HG02973 (cell line): Measurements from ENCODE around the gene CLUH.

Source experiments
- ATAC-seq: cut with Tn5 transposase; IDR thresholded peaks from one replicate; pipeline ENCODE4 v1.9.1; 2021; ENCODE audit warnings: moderate library complexity; ENCODE audit not compliant: unreplicated experiment

Gene CLUH

DNA sequence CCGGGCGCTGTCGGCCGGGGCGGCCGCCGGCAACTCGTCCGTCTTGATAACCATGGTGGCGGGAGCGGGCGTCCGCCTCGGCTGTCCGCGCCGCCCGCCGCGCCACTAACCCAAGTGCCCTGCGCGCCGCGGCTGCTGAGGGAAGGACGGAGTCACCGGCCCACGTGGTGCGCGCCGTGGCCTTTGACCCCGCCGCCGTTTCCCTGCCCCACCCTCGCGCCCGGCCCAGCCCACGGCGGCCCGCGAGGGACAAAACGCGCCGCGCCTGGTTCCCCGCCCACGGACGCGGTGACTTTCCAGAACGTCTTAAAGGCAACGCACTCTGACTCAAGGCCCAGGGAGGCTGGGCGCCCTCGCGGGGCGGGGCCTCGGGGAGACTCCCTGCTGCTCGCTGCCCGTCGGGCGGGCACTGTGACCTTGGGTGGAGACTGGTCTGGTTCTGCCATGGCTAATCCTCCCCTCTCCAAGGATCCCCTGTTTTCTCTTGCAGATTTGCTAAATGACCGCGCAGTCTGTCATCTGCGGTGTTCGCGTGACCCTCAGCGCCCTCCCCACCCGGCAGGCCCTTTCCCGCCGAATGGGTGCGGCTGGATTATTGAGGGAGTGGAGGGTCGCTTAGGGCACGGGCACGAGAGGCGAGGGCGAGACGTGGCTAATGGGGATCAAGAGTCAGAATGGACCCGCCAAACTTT lies at the start of gene CLUH:
Gene CLUH (minus strand): TSS at position 157 of the 692 bp plus-strand sequence. CDS start 103 bp downstream, at position 54.
- peak; percentile 56 for ATAC-seq

DNA sequence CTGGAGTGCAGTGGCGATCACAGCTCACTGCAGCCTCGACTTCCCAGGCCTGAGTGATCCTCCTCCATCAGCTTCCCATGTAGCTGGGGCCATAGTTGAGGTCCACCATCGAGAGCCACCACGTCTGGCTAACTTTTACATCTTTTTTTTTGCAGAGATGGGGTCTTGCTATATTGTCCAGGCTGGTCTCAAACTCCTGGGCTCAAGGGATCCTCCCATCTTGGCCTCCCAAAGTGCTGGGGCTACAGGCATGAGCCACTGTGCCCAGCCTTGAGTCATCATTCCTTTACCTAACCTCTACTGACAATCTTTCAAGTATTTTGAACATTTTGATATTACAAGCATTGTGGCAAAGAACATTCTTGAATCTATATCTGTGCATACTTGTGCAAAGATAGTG lies 47.3 kb upstream of the CLUH start:
- ATAC-seq, result no peak

DNA sequence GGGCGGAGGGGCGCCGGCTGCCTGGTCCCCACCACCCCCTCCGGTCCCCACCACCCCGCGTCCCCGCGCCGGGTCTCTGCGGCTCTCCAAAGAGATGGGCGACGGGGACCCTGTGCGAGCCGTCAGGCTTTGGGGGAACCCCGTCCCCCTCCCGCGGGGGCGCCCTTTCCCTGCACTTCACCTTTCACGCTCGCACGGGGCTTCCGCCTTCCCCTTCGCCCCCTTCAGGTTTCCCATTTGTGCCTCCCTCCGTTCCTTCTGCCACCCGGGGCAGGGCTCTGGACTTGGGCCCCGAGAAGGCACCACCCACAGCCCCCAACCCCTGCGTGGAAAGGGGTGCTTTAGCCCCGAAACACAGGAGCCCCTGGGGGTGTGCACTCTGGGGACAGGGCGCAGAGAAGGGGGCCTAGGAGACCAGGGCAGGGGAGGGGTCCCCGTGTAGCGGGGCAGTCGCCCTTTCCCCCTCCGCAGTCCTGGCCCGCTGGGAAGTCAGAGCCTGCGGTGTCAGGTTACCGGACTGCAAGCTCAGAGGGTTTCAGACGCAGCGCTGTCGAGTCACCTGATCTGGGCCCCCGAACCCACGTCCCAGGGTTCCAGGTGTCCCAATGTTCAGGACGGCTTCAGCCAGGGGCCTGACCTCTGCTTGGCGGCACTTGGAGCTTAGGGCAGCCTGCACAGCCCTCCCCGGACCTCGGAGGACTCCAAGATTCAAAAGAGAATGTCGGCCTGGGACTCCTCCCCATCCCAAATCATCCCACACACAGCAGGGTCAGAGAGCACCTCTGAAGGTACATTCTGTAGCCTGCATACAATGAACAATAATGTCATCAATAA lies 44.5 kb upstream of the CLUH start:
- no peak for ATAC-seq

DNA sequence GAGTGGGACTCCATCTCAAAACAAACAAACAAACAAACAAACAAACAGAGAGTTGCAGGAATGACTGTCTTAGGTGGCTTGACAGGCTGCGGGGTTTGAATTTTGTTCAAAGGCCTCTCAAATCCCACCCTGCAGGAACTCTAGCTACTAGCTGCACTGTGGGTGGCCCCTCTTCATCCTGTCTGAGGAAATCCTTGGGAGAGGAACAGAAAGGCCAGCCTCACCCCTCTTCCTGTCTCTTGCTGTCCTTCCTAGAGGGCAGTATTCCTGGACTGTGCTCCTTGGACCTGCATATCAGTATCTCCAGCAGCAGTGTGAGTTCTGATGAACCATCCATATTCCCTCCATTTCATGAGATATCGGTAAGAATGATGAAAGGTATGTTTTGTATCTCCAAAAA lies 39.9 kb upstream of the CLUH start:
- no peak for ATAC-seq

GRCh38 chr17:2750721-2751120 lies 39.2 kb upstream of the CLUH start:
- no peak for ATAC-seq

DNA sequence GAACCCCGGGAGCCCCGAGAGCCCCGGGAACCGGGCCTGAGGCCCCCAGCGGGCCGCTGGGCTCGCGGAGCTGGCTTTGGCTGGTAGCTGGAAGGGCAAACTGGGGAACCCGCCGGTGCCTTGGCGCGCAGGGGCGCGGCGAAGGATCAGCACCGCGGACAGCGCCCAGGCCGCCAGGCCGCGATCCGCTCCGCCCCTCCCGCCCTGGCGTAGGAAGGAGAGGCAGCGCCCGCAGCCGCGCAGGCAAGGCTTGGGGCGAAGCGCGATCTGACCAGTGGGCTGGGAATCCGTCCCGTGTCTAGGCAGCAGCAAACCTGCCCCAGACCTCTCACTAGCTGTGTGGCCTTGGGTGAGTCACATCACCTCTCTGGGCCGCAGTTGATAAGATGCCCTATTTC lies 38.2 kb upstream of the CLUH start:
- ATAC-seq, result no peak

GRCh38 chr17:2749058-2749783 lies 37.7 kb upstream of the CLUH start, which contains the start of gene CCDC92B:
Gene CCDC92B, minus strand, starts transcription at chr17:2749652. Its CDS starts 14,507 bp downstream, at chr17:2735145.
- no peak for ATAC-seq

GRCh38 chr17:2745317-2746037 lies 33.9 kb upstream of the CLUH start:
- no peak for ATAC-seq

DNA sequence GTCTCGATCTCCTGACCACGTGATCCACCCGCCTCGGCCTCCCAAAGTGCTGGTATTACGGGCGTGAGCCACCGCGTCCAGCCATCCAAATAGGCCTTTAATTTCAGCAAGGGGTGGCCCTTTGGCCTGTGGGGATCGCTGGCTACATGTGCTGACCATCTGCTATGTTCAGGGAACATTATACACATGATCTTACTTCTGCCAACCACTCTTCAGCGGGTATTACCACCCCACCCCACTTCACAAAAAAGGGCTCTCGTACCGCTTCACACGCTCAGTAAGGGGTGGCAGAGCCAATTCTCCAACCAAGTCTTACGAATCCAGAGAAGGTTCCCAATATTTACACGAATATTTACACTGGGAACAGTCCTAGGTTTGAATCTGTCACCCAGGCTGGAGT lies 26.1 kb upstream of the CLUH start:
- no peak for ATAC-seq

- ATAC-seq, result no peak
Observed at GRCh38 chr17:2736956-2737355, 25.4 kb upstream of the CLUH start.

DNA sequence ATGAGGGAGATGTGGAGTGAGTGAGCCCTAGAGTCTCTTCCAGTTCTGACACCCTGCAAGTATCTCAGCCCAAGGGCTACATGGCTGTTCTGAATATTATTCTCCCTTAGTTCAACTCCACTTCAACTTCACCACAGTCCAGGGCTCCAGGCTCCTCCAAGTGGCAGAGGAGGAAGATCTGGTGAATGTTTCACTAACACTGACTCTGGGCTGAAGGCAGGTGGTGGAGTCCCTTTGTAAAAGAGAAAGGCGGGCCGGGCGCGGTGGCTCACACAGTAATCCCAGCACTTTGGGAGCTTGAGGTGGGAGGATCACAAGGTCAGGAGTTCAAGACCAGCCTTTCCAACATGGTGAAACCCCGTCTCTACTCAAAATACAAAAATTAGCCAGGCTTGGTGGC lies 24.3 kb upstream of the CLUH start:
- no peak for ATAC-seq

DNA sequence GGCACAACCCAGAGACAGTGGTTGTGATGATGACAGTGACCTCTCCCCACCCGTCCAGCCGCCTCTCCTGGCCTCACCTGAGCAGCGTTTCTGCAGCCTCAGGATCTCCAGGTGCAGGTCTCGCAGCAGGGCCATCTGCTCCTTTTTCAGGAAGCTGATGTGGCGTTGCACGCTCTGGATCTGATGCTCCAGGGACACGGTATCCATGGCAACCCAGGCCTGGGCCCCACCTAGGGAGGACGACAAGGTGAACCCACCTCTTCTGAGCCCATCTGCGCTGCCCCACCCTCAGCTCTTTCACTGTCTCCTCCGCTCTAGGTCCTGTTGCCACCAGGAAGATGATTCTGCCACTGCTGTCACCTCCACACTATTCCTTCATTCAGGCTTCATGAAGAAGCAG lies 23.4 kb upstream of the CLUH start:
- no peak for ATAC-seq

- no peak for ATAC-seq
Observed at GRCh38 chr17:2731807-2732206, 20.2 kb upstream of the CLUH start.

DNA sequence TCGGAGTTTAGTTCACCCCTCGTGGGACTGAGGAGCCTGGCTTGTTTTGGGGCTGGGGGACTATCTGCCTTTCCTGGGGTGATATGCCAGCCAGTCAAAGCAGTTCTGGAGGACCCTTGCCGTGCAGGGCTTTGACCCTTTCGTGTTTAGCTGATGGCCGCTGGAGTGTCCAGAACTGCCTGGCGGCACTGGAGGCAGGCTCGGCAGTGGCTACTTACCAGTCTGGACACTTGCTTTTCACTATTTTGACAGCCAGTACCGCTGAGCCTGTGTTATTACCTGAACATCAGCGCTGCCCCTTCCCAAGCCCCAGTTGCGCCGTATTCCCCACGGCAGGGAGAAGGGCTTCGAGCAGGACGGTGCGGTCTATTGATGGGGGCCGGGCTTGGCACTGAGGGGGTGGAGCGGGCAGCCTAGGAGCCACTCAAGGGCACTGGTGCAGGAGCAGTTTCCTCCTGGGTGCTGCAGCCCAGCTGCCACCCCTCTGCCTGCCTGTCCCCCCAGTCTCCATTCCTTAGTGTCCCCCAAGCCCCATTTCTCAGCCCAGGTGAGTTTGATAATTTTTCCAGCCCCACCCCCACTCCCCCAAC lies 19.3 kb upstream of the CLUH start:
- ATAC-seq, result no peak

DNA sequence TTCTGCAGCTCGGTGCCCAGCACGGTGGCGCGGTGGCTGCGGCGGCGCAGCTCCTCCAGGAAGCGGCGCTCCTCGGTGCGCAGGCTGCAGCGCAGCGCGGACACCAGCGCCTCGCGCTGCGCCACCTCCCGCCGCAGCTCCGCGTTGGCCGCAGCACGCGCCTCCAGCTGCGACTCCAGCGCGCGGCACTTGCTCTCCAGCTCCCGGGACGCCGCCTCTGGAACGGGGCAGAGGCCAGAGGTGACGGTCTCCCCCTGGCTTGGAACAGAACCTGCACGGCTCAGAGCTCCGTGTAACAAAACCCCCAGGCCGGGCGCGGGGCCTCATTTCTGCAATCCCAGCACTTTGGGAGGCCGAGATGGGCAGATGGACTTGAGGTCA lies 13.2 kb upstream of the CLUH start:
- ATAC-seq, result no peak

DNA sequence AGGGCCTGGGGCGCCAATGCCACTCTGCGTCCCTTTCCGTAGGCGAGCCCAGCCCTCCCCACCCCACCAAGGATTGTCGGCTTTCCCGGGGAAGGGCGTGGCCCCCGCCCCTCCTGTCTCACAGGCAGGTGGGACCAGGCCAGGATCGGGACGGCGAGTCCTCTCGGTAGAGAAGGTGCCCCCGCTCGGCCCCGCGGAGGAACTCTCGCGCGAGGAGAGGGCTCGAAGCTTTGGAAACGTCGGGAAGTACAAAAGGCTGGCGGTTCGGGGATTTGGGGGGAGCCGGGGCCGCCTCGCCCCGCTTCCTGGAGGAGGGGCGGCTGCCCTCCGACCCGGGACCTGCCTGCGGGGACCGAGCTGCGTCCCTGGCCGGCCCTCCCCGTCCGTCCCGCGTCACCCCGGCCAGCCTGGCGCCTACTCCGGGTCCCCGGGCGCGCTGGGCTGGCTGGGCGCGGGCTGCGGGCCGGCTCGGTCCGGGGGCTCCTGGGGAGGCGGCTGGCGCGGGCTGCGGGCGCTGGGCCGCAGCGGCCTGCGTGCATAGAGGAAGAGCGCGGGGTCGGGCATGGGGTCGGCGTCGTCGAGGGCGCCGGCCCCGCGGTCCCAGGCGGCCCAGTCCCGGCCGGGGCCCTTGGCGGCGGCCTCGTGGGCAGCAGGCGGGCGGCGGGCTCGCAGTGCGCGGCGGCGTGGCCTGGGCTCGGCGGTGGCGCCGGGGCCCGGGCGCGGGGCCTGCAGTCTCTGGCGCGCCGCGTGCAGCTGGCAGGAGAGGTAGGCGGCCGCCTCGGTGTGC lies 12.6 kb upstream of the CLUH start:
- ATAC-seq, result no peak

GRCh38 chr17:2723505-2723996 lies 12.0 kb upstream of the CLUH start:
- no peak for ATAC-seq

DNA sequence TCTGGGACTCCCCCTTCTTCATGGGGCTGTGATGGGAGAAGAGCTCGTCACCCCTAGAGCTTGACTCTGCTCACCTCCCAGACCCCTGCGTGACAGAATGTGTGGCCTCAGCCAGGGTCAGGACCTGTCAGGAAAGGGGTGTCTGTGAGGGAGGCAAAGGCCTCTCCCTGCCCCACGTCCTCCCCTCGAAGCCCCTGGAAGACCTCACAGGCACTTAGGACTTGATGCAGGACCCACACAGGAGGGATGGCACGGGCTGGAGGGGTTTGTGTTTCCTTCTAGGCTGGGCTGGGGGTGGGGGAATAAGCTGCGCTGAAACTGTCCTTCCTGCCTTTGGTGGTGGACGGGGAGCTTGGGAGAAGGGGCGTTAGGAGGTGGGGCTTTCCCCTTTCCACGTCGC lies 11.0 kb upstream of the CLUH start:
- ATAC-seq, result no peak

DNA sequence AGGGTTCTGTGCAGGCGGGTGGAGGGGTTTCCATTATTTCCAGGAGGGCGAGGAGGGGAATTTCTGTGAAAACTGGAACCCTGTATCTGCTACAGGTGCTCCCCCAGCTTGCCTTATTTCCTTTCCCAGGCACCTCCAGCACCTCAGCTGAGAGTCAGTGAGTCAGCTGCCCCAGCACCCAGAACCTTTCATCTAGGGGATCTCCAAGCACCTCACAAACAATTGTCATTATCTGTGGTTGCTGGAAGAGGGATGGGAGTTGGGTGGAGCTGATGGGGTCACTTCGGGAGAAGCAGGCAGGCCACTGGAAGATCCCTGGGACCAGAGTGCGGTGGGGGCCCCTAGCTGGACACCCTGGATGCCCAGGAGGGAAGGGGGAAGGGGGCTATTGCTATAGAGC lies 10.0 kb upstream of the CLUH start:
- no peak for ATAC-seq

- no peak for ATAC-seq
Observed at GRCh38 chr17:2719861-2720260, 8.3 kb upstream of the CLUH start.
